Measurements from ENCODE around the gene FARS2. TPM values are rescaled to one million over a fixed set of nuclear protein-coding genes. Genes with fewer than 3 reads are reported as not detected.

FARS2 gene
- total RNA-seq, 4 donors from 2014 or later: 10.6 to 24.9 (median 15.2) TPM

GRCh38 chr6:5736016-5736738, 474.9 kb downstream of the FARS2 start:
- Histone ChIP-seq H3K4me3 (no peak overlapping the region), H3K4me1 (no peaks in the 10 kb centered on the region), H3K9me3 (no peaks in the 10 kb centered on the region), H3K36me3 (peaks cover 0 to 6% (median 2%) of the 10 kb centered on the region in 4 donors), H3K27ac (replicated peaks in 1 of 4) (no peak overlapping the region), H3K27me3 (no peaks in the 10 kb centered on the region)
- intact Hi-C loops (cut with DNase I): no loop called here
- no peak for DNase-seq (ENCODE audit: extremely low spot score)
- TF ChIP-seq POLR2A (IDR thresholded peaks at IDR 0.05; ENCODE audit: low read depth) (no peak), POLR2AphosphoS5 (IDR thresholded peaks at IDR 0.05) (no peak), EP300 (IDR thresholded peaks at IDR 0.05) (no peak)
- TF ChIP-seq, protein P1, sequence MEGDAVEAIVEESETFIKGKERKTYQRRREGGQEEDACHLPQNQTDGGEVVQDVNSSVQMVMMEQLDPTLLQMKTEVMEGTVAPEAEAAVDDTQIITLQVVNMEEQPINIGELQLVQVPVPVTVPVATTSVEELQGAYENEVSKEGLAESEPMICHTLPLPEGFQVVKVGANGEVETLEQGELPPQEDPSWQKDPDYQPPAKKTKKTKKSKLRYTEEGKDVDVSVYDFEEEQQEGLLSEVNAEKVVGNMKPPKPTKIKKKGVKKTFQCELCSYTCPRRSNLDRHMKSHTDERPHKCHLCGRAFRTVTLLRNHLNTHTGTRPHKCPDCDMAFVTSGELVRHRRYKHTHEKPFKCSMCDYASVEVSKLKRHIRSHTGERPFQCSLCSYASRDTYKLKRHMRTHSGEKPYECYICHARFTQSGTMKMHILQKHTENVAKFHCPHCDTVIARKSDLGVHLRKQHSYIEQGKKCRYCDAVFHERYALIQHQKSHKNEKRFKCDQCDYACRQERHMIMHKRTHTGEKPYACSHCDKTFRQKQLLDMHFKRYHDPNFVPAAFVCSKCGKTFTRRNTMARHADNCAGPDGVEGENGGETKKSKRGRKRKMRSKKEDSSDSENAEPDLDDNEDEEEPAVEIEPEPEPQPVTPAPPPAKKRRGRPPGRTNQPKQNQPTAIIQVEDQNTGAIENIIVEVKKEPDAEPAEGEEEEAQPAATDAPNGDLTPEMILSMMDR (IDR thresholded peaks at IDR 0.05): no peak
- 81% methylated on average over 4 of the region's 5 CpGs for WGBS

GRCh38 chr6:5737460-5737859, 476.1 kb downstream of the FARS2 start:
- no peaks in the 10 kb centered on the region for H3K27me3 ChIP-seq
- no peak overlapping the region for H3K4me3 ChIP-seq
- 98% methylated on average over 4 of the region's 4 CpGs for WGBS
- intact Hi-C loops (cut with DNase I): no loop called here
- H3K9me3 ChIP-seq: no peaks in the 10 kb centered on the region
- H3K27ac ChIP-seq (replicated peaks in 1 of 4): no peak overlapping the region
- no peaks in the 10 kb centered on the region for H3K4me1 ChIP-seq
- DNase-seq (ENCODE audit: extremely low spot score): no peak
- TF ChIP-seq EP300 (IDR thresholded peaks at IDR 0.05): no peak
- TF ChIP-seq POLR2AphosphoS5 (IDR thresholded peaks at IDR 0.05): no peak
- TF ChIP-seq, protein P1 (IDR thresholded peaks at IDR 0.05): no peak
- no peak for TF ChIP-seq POLR2A (IDR thresholded peaks at IDR 0.05; ENCODE audit: low read depth)
- peaks cover 0 to 6% (median 2%) of the 10 kb centered on the region in 4 donors for H3K36me3 ChIP-seq

- H3K9me3 ChIP-seq: no peaks in the 10 kb centered on the region
- WGBS: 83% methylated on average over 1 of the region's 1 CpG
- no peak for DNase-seq (ENCODE audit: extremely low spot score)
- H3K27me3 ChIP-seq: no peaks in the 10 kb centered on the region
- no peaks in the 10 kb centered on the region for H3K4me1 ChIP-seq
- intact Hi-C loops (cut with DNase I): no loop called here
- H3K27ac ChIP-seq (replicated peaks in 1 of 4): no peak overlapping the region
- TF ChIP-seq, protein P1 (IDR thresholded peaks at IDR 0.05): no peak
- no peak for TF ChIP-seq POLR2AphosphoS5 (IDR thresholded peaks at IDR 0.05)
- no peak overlapping the region for H3K4me3 ChIP-seq
- H3K36me3 ChIP-seq: peaks cover 0 to 6% (median 2%) of the 10 kb centered on the region in 4 donors
Observed at GRCh38 chr6:5738211-5738610, 476.9 kb downstream of the FARS2 start.

DNA sequence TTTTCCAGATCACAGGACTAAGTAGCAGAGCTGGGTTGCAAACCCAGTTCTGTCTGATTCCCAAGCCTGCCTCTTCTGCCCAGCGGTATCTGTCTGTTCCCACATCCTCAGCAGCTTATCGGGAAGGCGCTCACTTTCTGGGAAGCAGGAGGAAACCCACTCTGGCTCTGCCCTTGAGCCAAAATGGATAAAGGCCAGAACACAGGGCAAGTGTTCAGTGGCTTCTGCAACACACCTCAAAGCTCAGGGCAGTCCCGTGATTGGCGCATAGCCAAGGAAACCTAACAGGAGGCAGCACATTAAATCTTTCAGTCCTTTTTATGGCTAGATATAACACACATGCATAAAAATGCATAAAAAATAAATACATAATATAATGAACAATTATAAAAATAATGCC, 483.2 kb downstream of the FARS2 start:
- Histone ChIP-seq H3K9me3 (no peaks in the 10 kb centered on the region), H3K36me3 (peaks cover 0 to 6% (median 2%) of the 10 kb centered on the region in 4 donors), H3K4me1 (peaks cover 0 to 4% (median 0%) of the 10 kb centered on the region in 4 donors), H3K4me3 (no peak overlapping the region), H3K27ac (replicated peaks in 1 of 4) (no peak overlapping the region), H3K27me3 (no peaks in the 10 kb centered on the region)
- 82% methylated on average over 5 of the region's 5 CpGs for WGBS
- TF ChIP-seq EP300 (IDR thresholded peaks at IDR 0.05) (no peak), POLR2A (IDR thresholded peaks at IDR 0.05; ENCODE audit: low read depth) (no peak), POLR2AphosphoS5 (IDR thresholded peaks at IDR 0.05) (no peak)
- TF ChIP-seq, protein P1 (IDR thresholded peaks at IDR 0.05): no peak
- intact Hi-C loops (cut with DNase I): no loop called here
- no peak for DNase-seq (ENCODE audit: extremely low spot score)

DNA sequence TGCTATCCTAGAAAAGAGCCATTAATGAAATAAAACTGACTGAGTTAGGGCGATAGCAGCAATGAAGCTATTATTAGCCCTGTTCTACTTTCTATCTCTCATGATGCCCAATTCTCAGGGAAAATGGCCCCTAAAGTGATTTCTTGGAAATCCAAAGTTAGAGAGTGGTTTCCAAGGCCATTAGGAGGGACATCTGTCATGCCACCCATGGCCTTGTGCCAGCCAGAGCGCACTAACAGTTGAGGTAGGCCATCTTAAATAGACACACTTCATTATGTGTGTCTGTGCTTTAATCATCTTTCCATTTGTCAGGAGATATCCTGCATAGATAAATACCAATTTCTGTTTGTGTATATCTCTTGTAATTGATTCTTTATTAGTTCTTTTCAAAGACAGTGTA, 483.8 kb downstream of the FARS2 start:
- intact Hi-C loops (cut with DNase I): no loop called here
- TF ChIP-seq, protein P1 (IDR thresholded peaks at IDR 0.05): no peak
- TF ChIP-seq POLR2AphosphoS5 (IDR thresholded peaks at IDR 0.05): no peak
- no peak for TF ChIP-seq EP300 (IDR thresholded peaks at IDR 0.05)
- TF ChIP-seq POLR2A (IDR thresholded peaks at IDR 0.05; ENCODE audit: low read depth): no peak

More for the DNA sequence above, 483.8 kb downstream of the FARS2 start:
- no peaks in the 10 kb centered on the region for H3K9me3 ChIP-seq
- DNase-seq (ENCODE audit: extremely low spot score): no peak
- peaks cover 0 to 4% (median 0%) of the 10 kb centered on the region in 4 donors for H3K4me1 ChIP-seq
- peaks cover 0 to 6% (median 2%) of the 10 kb centered on the region in 4 donors for H3K36me3 ChIP-seq
- H3K27ac ChIP-seq (replicated peaks in 1 of 4): no peak overlapping the region
- 93% methylated on average over 2 of the region's 2 CpGs for WGBS
- no peak overlapping the region for H3K4me3 ChIP-seq
- H3K27me3 ChIP-seq: no peaks in the 10 kb centered on the region
